Hypothalamus (tissue), 51 donors: Measurements from ENCODE around the gene CYP4F2.
A peak's percentile ranks its signal among the peaks of the same experiment; 100 is the strongest.
"Not testable (repeated sequence)": the region's sequence is repeated elsewhere in the genome, so short reads cannot be mapped to it uniquely, and the experiment has no call there.

Experiments
- DNase-seq, 51 donors: peaks; one replicate each; lab custom pipeline; 2025; lab: John Stamatoyannopoulos, UW

CYP4F2 gene

GRCh38 chr19:15862444-15862843 lies 35.4 kb downstream of the CYP4F2 start:
- no peak for DNase-seq

- DNase-seq, result no peak
Observed at GRCh38 chr19:15860522-15860921, 37.4 kb downstream of the CYP4F2 start.

GRCh38 chr19:15859187-15859586 lies 38.7 kb downstream of the CYP4F2 start:
- DNase-seq, result no peak

- DNase-seq, result no peak
Observed at GRCh38 chr19:15850385-15850784, 47.5 kb downstream of the CYP4F2 start.

GRCh38 chr19:15846923-15847322 lies 51.0 kb downstream of the CYP4F2 start:
- DNase-seq, result no peak

GRCh38 chr19:15843894-15844222 lies 54.0 kb downstream of the CYP4F2 start:
- not testable (repeated sequence) for DNase-seq

- DNase-seq, result no peak
Observed at GRCh38 chr19:15843203-15843893, 54.5 kb downstream of the CYP4F2 start.

GRCh38 chr19:15841875-15842569 lies 55.9 kb downstream of the CYP4F2 start:
- DNase-seq, result no peak

GRCh38 chr19:15840833-15841232 lies 57.0 kb downstream of the CYP4F2 start:
- no peak for DNase-seq

- DNase-seq, result not testable (repeated sequence)
Observed at GRCh38 chr19:15839888-15840287, 58.0 kb downstream of the CYP4F2 start.

- no peak for DNase-seq
Observed at GRCh38 chr19:15838351-15838750, 59.5 kb downstream of the CYP4F2 start.

- DNase-seq, result peak in 5 of 51 donors; percentile 18 to 49 (median 36)
Observed at GRCh38 chr19:15837221-15837731, 60.6 kb downstream of the CYP4F2 start.

- DNase-seq, result peak; percentile 51 to 97 (median 91)
Observed at GRCh38 chr19:15836330-15837220, 61.3 kb downstream of the CYP4F2 start.

GRCh38 chr19:15835565-15836329 lies 62.1 kb downstream of the CYP4F2 start:
- DNase-seq, result not testable (repeated sequence)

GRCh38 chr19:15834232-15834631 lies 63.6 kb downstream of the CYP4F2 start:
- DNase-seq, result not testable (repeated sequence)

- DNase-seq, result no peak
Observed at GRCh38 chr19:15831626-15832025, 66.2 kb downstream of the CYP4F2 start.

- no peak for DNase-seq
Observed at GRCh38 chr19:15829786-15830185, 68.1 kb downstream of the CYP4F2 start.

- DNase-seq, result no peak
Observed at GRCh38 chr19:15829306-15829698, 68.6 kb downstream of the CYP4F2 start.

- not testable (repeated sequence) for DNase-seq
Observed at GRCh38 chr19:15828611-15829305, 69.1 kb downstream of the CYP4F2 start.

GRCh38 chr19:15828121-15828610 lies 69.7 kb downstream of the CYP4F2 start:
- DNase-seq, result no peak
